T-helper 1 cell treated with Interleukin-12 subunit alpha and Interleukin-12 subunit beta and Interleukin-4 antibody, amounts not matched to agents 30 ng/mL and 1 ng/mL, for 36 hours (primary cell): Measurements from ENCODE around the gene RPL13. TPM values are rescaled to one million over a fixed set of nuclear protein-coding genes. Genes with fewer than 3 reads are reported as not detected.

ENCODE experiments used
- intact Hi-C: fragments of 100-400 bp; cut with micrococcal nuclease; formaldehyde crosslinking; loops from one replicate; pipeline ENCODE4 v1.15.1; 2024
- total RNA-seq: library from RNA; stranded (reverse); gene quantifications from 2 replicates; pipeline ENCODE4 v1.2.3, GENCODE V29; 2022

RPL13 gene
- total RNA-seq, 1 donor from 2014 or later = 1,898 TPM

GRCh38 chr16:89613231-89613953 is 52.9 kb downstream of the RPL13 start, which contains the start of gene DPEP1:
DPEP1 (plus strand) TSS chr16:89613642; CDS start chr16:89630411, 16,769 bp downstream.
- intact Hi-C loops = no loop called here

- intact Hi-C loops = no loop called here
These were observed 53.5 kb downstream of the RPL13 start for GRCh38 chr16:89613954-89614459.

Other genes starting within 250 kb of the RPL13 start
- 175 and 192 TPM in 2 replicates for gene ANKRD11, start 70.1 kb upstream of the RPL13 start, total RNA-seq
- 122 and 126 TPM in 2 replicates for gene SPG7, start 52.3 kb upstream of the RPL13 start, total RNA-seq
- gene CPNE7, start 15.1 kb downstream of the RPL13 start, total RNA-seq = 3.8 and 4.1 TPM in 2 replicates
- gene DPEP1, start 53.0 kb downstream of the RPL13 start, total RNA-seq = not detected in 2 replicates
- 96.3 and 107 TPM in 2 replicates for gene CHMP1A, start 97.0 kb downstream of the RPL13 start, total RNA-seq
- gene SPATA33, start 97.2 kb downstream of the RPL13 start, total RNA-seq = 14.2 and 15.1 TPM in 2 replicates
- 81.6 and 85.1 TPM in 2 replicates for gene CDK10, start 126.0 kb downstream of the RPL13 start, total RNA-seq
- gene SPATA2L, start 141.0 kb downstream of the RPL13 start, total RNA-seq = 6.5 and 8.2 TPM in 2 replicates
- gene VPS9D1, start 160.2 kb downstream of the RPL13 start, total RNA-seq = 10.7 and 12.0 TPM in 2 replicates
- gene ZNF276, start 160.9 kb downstream of the RPL13 start, total RNA-seq = 68.5 and 71.1 TPM in 2 replicates